ENCODE data around the gene HMCN2. TPM values are rescaled to one million over a fixed set of nuclear protein-coding genes. Genes with fewer than 3 reads are reported as not detected.
"Not testable (repeated sequence)": the region's sequence is repeated elsewhere in the genome, so short reads cannot be mapped to it uniquely, and the experiment has no call there.

The HMCN2 gene
- total and polyA plus RNA-seq, 2 donors (not counting 3 experiments of a cell fraction or from before 2014, with no cell fraction given), result 0.04 to 0.24 TPM

- no peak overlapping the region for H2AFZ ChIP-seq (ENCODE audit: low read depth, low read length)
- H3K9me3 ChIP-seq (replicated peaks; ENCODE audit: control insufficient read depth, insufficient read depth, low read length), result no peaks in the 10 kb centered on the region
- H3K79me2 ChIP-seq (ENCODE audit: control insufficient read depth, insufficient read depth, low read length), result no peaks in the 10 kb centered on the region
- DNase-seq (ENCODE audit: low read depth, low spot score) (no peak), FAIRE-seq (no peak)
- H3K27me3 ChIP-seq (ENCODE audit: control insufficient read depth in 2 of 2, insufficient read depth in 2 of 2, low read length in 2 of 2), result no peaks in the 10 kb centered on the region
- no peak overlapping the region for H3K9ac ChIP-seq (replicated peaks; ENCODE audit: extremely low read depth, insufficient read depth, low read length)
- no peak overlapping the region for H3K4me3 ChIP-seq (replicated peaks in 1 of 3; ENCODE audit: insufficient read depth in 1 of 3, low read depth in 1 of 3, low read length in 3 of 3)
- TF ChIP-seq FOS (IDR thresholded peaks at IDR 0.05; ENCODE audit: borderline replicate concordance, insufficient read depth, low read length) (no peak), POLR2AphosphoS5 (IDR thresholded peaks at IDR 0.05; ENCODE audit: insufficient read depth, low read depth, low read length) (no peak), GATA2 (IDR thresholded peaks at IDR 0.05; ENCODE audit: insufficient read depth, insufficient read length, low read depth, low read length) (no peak), POLR2A (IDR thresholded peaks at IDR 0.05; ENCODE audit: low read depth, low read length) (no peak), JUN (IDR thresholded peaks at IDR 0.05; ENCODE audit: borderline replicate concordance, insufficient read depth, insufficient read length, low read depth) (no peak), MYC (IDR thresholded peaks at IDR 0.05; ENCODE audit: low read depth, low read length) (no peak), EZH2 (IDR thresholded peaks at IDR 0.05; ENCODE audit: borderline replicate concordance, low read depth, low read length, severe bottlenecking) (no peak), MAX (IDR thresholded peaks at IDR 0.05; ENCODE audit: insufficient read depth, insufficient read length) (no peak), CTCF (IDR thresholded peaks at IDR 0.05; ENCODE audit: extremely low read depth in 1 of 2, insufficient read depth in 1 of 2, low read depth in 1 of 2, low read length in 2 of 2) (no peak)
- intact Hi-C loops (cut with micrococcal nuclease), result no loop called here
- H4K20me1 ChIP-seq (replicated peaks; ENCODE audit: control insufficient read depth, extremely low read depth, insufficient read depth, low read length), result no peaks in the 10 kb centered on the region
- H3K4me1 ChIP-seq (ENCODE audit: control insufficient read depth, extremely low read depth, insufficient read depth, low read length), result no peaks in the 10 kb centered on the region
- no peak overlapping the region for H3K27ac ChIP-seq (ENCODE audit: insufficient read depth, low read depth, low read length)
- H3K36me3 ChIP-seq (ENCODE audit: control insufficient read depth in 2 of 2, extremely low read depth in 1 of 2, insufficient read depth in 2 of 2, low read length in 2 of 2), result no peaks in the 10 kb centered on the region
- CTCF ChIA-PET, result no interaction called here
- H3K9me1 ChIP-seq (replicated peaks; ENCODE audit: control insufficient read depth, extremely low read depth, insufficient read depth, low read length), result no peaks in the 10 kb centered on the region
- BruUV-seq (replicated peaks), result no TSS peak
- POLR2A ChIA-PET, result no interaction called here
- dilution Hi-C loops (cut with MboI; ENCODE audit: extremely low pct_ligation_motif_present, low sequenced_read_pairs), result no loop called here
- no peak overlapping the region for H3K4me2 ChIP-seq (ENCODE audit: insufficient read depth, low read length)
Measured at GRCh38 chr9:130337784-130338380, 72.3 kb downstream of the HMCN2 start.

GRCh38 chr9:130338891-130339290 is 73.3 kb downstream of the HMCN2 start:
- FAIRE-seq; H3K9me3 ChIP-seq (replicated peaks; ENCODE audit: control insufficient read depth, insufficient read depth, low read length); H3K4me3 ChIP-seq (replicated peaks in 1 of 3; ENCODE audit: insufficient read depth in 1 of 3, low read depth in 1 of 3, low read length in 3 of 3); H3K79me2 ChIP-seq (ENCODE audit: control insufficient read depth, insufficient read depth, low read length); DNase-seq (ENCODE audit: low read depth, low spot score); H3K36me3 ChIP-seq (ENCODE audit: control insufficient read depth in 2 of 2, extremely low read depth in 1 of 2, insufficient read depth in 2 of 2, low read length in 2 of 2); BruUV-seq (replicated peaks); H3K4me2 ChIP-seq (ENCODE audit: insufficient read depth, low read length); intact Hi-C loops (cut with micrococcal nuclease); H3K4me1 ChIP-seq (ENCODE audit: control insufficient read depth, extremely low read depth, insufficient read depth, low read length); H3K9ac ChIP-seq (replicated peaks; ENCODE audit: extremely low read depth, insufficient read depth, low read length); POLR2A ChIA-PET; H3K27ac ChIP-seq (ENCODE audit: insufficient read depth, low read depth, low read length); H2AFZ ChIP-seq (ENCODE audit: low read depth, low read length); H3K27me3 ChIP-seq (ENCODE audit: control insufficient read depth in 2 of 2, insufficient read depth in 2 of 2, low read length in 2 of 2); H3K9me1 ChIP-seq (replicated peaks; ENCODE audit: control insufficient read depth, extremely low read depth, insufficient read depth, low read length); dilution Hi-C loops (cut with MboI; ENCODE audit: extremely low pct_ligation_motif_present, low sequenced_read_pairs); H4K20me1 ChIP-seq (replicated peaks; ENCODE audit: control insufficient read depth, extremely low read depth, insufficient read depth, low read length): not testable (repeated sequence)
- CTCF ChIA-PET, result interaction anchor here (1.4 kb wide), 1 partner anchor 15 kb away, joined by 3 read pairs; no protein-coding TSS in a partner anchor
